Gastroesophageal sphincter (tissue), 3 donors: ENCODE data around the gene KBTBD12.

Source experiments
- POLR2AphosphoS5 ChIP-seq: sonication (generic); formaldehyde crosslinking; IDR thresholded peaks from one replicate; pipeline ENCODE4 v1.6.1; 2017; ENCODE audit warnings: antibody characterized with exemption
- TF ChIP-seq, protein P1 (sequence below), 4 experiments: fragments of 200-600 bp in 2 of 4; fragments of 450-650 bp in 2 of 4; sonication (generic) in 1 of 4; IDR thresholded peaks; one replicate each; pipeline ENCODE4 v1.5.1; 2017 to 2019; ENCODE audit warnings: antibody characterized with exemption in 4 of 4, mild to moderate bottlenecking in 2 of 4, moderate library complexity in 2 of 4

DNA sequence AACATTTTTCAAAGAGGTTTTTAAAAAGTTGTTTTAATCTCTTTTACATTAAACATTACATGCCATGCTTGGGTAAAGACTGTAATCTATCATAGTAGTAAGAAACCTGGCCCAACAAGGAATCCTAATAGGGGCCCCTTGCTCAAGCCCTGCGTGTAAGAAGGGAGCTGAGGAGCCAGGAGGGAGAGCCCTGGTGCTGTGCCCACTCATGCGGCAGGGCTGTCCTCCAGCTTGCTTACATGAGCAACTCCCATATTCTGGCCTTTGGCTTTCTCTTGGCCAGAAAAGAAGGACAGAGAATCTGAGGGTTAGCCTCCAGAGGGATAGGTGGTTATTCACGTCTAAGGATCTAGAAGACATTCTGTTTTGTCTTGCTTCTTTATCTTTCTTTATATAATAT is 49.8 kb downstream of the KBTBD12 start:
- TF ChIP-seq, protein P1, sequence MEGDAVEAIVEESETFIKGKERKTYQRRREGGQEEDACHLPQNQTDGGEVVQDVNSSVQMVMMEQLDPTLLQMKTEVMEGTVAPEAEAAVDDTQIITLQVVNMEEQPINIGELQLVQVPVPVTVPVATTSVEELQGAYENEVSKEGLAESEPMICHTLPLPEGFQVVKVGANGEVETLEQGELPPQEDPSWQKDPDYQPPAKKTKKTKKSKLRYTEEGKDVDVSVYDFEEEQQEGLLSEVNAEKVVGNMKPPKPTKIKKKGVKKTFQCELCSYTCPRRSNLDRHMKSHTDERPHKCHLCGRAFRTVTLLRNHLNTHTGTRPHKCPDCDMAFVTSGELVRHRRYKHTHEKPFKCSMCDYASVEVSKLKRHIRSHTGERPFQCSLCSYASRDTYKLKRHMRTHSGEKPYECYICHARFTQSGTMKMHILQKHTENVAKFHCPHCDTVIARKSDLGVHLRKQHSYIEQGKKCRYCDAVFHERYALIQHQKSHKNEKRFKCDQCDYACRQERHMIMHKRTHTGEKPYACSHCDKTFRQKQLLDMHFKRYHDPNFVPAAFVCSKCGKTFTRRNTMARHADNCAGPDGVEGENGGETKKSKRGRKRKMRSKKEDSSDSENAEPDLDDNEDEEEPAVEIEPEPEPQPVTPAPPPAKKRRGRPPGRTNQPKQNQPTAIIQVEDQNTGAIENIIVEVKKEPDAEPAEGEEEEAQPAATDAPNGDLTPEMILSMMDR (IDR thresholded peaks at IDR 0.05): no peak
- no peak for TF ChIP-seq POLR2AphosphoS5
